CD4-positive, alpha-beta T cell treated with Interleukin-1 beta for 1 hour (primary cell): ENCODE results near the gene C7orf25.
"Not testable (repeated sequence)": the region's sequence is repeated elsewhere in the genome, so short reads cannot be mapped to it uniquely, and the experiment has no call there.

Experiments used
- DNase-seq, 2 donors: peaks; one replicate each; pipeline ENCODE4 v3.0.0-alpha.2; 2020 to 2022

Gene C7orf25

GRCh38 chr7:42928754-42929153 lies 16.9 kb upstream of the C7orf25 start:
- DNase-seq = no peak

- no peak for DNase-seq
Measured at GRCh38 chr7:42926204-42926603, 14.3 kb upstream of the C7orf25 start.

- no peak for DNase-seq
Measured at GRCh38 chr7:42925630-42926029, 13.8 kb upstream of the C7orf25 start.

GRCh38 chr7:42924223-42924838 lies 12.5 kb upstream of the C7orf25 start:
- no peak for DNase-seq

- no peak for DNase-seq
Measured at GRCh38 chr7:42922017-42922753, 10.3 kb upstream of the C7orf25 start.

GRCh38 chr7:42915356-42915755 lies 3.5 kb upstream of the C7orf25 start:
- DNase-seq = no peak

GRCh38 chr7:42914421-42915045 lies 2.7 kb upstream of the C7orf25 start:
- no peak for DNase-seq

GRCh38 chr7:42914009-42914408 lies 2.1 kb upstream of the C7orf25 start:
- DNase-seq = no peak

GRCh38 chr7:42913591-42913990 lies 1.7 kb upstream of the C7orf25 start:
- DNase-seq = no peak

GRCh38 chr7:42910306-42910705 lies 1.6 kb downstream of the C7orf25 start:
- DNase-seq = no peak

GRCh38 chr7:42907316-42907715 lies 4.6 kb downstream of the C7orf25 start:
- no peak for DNase-seq

- DNase-seq = no peak
Measured at GRCh38 chr7:42906181-42906580, 5.7 kb downstream of the C7orf25 start.

- no peak for DNase-seq
Measured at GRCh38 chr7:42902331-42902730, 9.5 kb downstream of the C7orf25 start.

GRCh38 chr7:42900842-42901241 lies 11.0 kb downstream of the C7orf25 start:
- no peak for DNase-seq

- DNase-seq = no peak
Measured at GRCh38 chr7:42893346-42894240, 18.3 kb downstream of the C7orf25 start.

- DNase-seq = no peak
Measured at GRCh38 chr7:42886893-42887505, 24.9 kb downstream of the C7orf25 start.

GRCh38 chr7:42886129-42886528 lies 25.7 kb downstream of the C7orf25 start:
- DNase-seq = no peak

GRCh38 chr7:42885183-42885582 lies 26.7 kb downstream of the C7orf25 start:
- not testable (repeated sequence) for DNase-seq

GRCh38 chr7:42883950-42884349 lies 27.9 kb downstream of the C7orf25 start:
- no peak for DNase-seq

GRCh38 chr7:42880392-42880791 lies 31.5 kb downstream of the C7orf25 start:
- DNase-seq = no peak

GRCh38 chr7:42878303-42878702 lies 33.6 kb downstream of the C7orf25 start:
- DNase-seq = no peak

- DNase-seq = no peak
Measured at GRCh38 chr7:42877862-42878261, 34.0 kb downstream of the C7orf25 start.
